Fibroblast of mammary gland (primary cell): ENCODE measurements around the gene CDKAL1.
"Not testable (repeated sequence)": the region's sequence is repeated elsewhere in the genome, so short reads cannot be mapped to it uniquely, and the experiment has no call there.

Experiments used
- DNase-seq: peaks from one replicate; pipeline ENCODE4 v3.0.0-alpha.2; 2010; ENCODE audit warnings: low read depth
- H3K4me3 ChIP-seq: 2 replicates; pipeline ENCODE4 v1.5.1; 2011; ENCODE audit warnings: low read depth, mild to moderate bottlenecking, low read length, moderate library complexity; ENCODE audit not compliant: control insufficient read depth
- CTCF ChIP-seq: conservative IDR thresholded peaks from 2 replicates; pipeline ENCODE4 v1.5.1; 2011; ENCODE audit warnings: low read depth, low read length, inconsistent platforms; ENCODE audit not compliant: control insufficient read depth, insufficient read depth

Gene CDKAL1

GRCh38 chr6:20538131-20538662 lies 3.9 kb downstream of the CDKAL1 start:
- no peak for TF ChIP-seq CTCF
- H3K4me3 ChIP-seq = no peak overlapping the region
- DNase-seq = no peak

- no peak for DNase-seq
- H3K4me3 ChIP-seq = no peak overlapping the region
- no peak for TF ChIP-seq CTCF
Observed at GRCh38 chr6:20538907-20539306, 4.7 kb downstream of the CDKAL1 start.

GRCh38 chr6:20539387-20539786 lies 5.1 kb downstream of the CDKAL1 start:
- DNase-seq = no peak
- no peak for TF ChIP-seq CTCF
- no peak overlapping the region for H3K4me3 ChIP-seq

- H3K4me3 ChIP-seq = no peak overlapping the region
- no peak for TF ChIP-seq CTCF
- DNase-seq = peak; percentile 74
Observed at GRCh38 chr6:20540683-20541082, 6.4 kb downstream of the CDKAL1 start.

- H3K4me3 ChIP-seq = no peak overlapping the region
- DNase-seq = no peak
- TF ChIP-seq CTCF = no peak
Observed at GRCh38 chr6:20541382-20541781, 7.1 kb downstream of the CDKAL1 start.

GRCh38 chr6:20542927-20543602 lies 8.8 kb downstream of the CDKAL1 start:
- no peak overlapping the region for H3K4me3 ChIP-seq
- peak; percentile 88 for DNase-seq
- TF ChIP-seq CTCF = no peak

GRCh38 chr6:20548264-20548663 lies 14.0 kb downstream of the CDKAL1 start:
- DNase-seq = no peak
- no peak overlapping the region for H3K4me3 ChIP-seq
- TF ChIP-seq CTCF = no peak

GRCh38 chr6:20549398-20549797 lies 15.1 kb downstream of the CDKAL1 start:
- DNase-seq, H3K4me3 ChIP-seq: not testable (repeated sequence)
